Activated gamma-delta T cell (primary cell): ENCODE results near the gene FEN1.
A peak's percentile ranks its signal among the peaks of the same experiment; 100 is the strongest.

Source experiments
- DNase-seq: peaks from one replicate; lab custom pipeline; 2025; lab: John Stamatoyannopoulos, UW

Gene FEN1

GRCh38 chr11:61775606-61776554 is 16.8 kb upstream of the FEN1 start:
- no peak for DNase-seq

GRCh38 chr11:61776561-61777075 is 16.1 kb upstream of the FEN1 start:
- no peak for DNase-seq

GRCh38 chr11:61777234-61778090 is 15.2 kb upstream of the FEN1 start:
- peak; percentile 56 for DNase-seq

GRCh38 chr11:61778357-61778886 is 14.3 kb upstream of the FEN1 start:
- DNase-seq = no peak

- DNase-seq = no peak
Measured at GRCh38 chr11:61778920-61779650, 13.6 kb upstream of the FEN1 start.

DNA sequence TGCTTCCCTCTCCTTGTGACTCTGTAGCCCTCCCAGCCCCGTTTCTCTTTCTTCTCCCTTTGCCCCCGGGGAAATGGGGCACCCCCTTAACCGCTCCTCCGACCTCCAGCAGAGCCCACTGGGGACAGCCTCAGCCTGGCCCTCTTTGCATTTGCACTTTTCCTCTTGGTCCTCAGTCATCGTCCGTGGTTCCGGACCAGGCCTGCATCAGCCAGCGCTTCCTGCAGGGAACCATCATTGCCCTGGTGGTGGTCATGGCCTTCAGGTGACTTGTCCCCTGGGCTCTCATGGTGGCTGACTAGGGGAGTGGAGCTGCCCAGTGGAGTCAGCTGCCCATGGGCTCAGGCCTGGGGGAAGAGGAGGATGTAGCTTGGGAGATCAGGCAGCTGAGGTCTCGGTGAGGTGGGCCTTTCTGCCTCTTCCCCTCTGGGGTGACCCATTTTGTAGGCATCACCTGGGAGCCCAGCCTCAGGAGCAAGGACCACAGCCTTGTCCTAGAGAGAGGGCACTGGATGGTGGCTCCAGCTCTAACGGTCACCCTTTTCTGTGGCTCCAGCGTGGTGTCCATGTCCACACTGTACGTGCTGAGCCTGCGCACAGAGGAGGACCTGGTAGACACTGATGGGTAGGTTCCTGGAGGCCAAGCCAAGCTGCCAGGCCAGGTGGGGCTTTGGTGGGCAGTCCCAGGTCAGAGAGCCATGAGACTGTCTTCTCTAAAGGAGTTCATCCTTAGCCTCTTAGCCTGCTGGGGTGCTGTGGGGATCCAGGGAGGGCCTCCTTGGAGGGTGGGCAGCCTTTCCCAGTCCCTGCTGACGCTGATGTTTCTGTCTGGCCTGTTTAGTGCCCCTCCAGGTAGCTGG is 12.8 kb upstream of the FEN1 start:
- DNase-seq = no peak

DNA sequence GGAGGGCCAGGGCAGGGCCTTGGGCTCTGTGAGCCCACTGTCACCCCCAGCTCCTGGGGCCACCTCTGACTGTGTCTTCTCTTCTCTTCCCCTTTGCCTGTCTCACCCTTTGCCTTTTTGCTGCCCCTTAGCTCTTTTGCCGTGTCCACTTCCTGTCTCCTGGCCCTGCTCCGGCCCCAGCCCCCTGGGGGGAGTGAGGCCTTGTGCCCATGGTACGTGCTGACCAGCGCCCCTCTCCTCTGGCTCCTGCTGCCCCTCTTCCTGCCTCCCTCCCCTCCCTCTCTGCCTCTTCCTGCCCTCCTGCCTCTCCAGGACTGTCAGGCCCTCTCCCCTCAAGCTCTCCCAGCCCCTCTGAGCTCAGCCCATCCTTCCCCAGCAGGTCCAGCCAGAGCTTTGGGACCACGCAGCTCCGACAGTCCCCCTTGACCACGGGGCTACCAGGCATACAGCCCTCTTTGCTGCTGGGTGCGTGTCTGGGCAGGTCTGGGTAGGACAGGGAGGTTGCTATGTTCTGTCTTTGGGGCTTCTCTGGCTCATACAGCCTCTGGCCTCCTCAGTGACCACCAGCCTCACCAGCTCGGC is 12.0 kb upstream of the FEN1 start:
- no peak for DNase-seq

GRCh38 chr11:61781585-61781984 is 11.1 kb upstream of the FEN1 start:
- no peak for DNase-seq

DNA sequence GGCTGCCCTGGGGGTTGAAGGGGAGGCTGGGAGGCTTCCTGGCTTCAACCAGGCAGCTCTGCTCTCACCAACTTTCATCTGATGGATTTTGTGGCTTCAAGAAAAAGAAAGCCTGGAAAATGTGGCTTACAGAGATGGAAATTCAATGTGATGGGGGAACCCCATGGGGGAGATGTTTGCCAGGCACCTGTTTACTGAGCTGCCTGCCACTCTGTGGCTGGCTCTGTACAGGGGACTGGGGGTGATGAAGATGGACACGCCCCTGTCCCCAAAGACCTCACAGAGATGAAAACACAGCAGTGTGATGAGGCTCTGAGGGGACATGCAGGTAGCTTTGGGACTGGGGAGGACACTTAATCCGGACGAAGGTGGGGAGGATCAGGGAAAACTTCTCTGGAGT is 10.4 kb upstream of the FEN1 start:
- DNase-seq = no peak

DNA sequence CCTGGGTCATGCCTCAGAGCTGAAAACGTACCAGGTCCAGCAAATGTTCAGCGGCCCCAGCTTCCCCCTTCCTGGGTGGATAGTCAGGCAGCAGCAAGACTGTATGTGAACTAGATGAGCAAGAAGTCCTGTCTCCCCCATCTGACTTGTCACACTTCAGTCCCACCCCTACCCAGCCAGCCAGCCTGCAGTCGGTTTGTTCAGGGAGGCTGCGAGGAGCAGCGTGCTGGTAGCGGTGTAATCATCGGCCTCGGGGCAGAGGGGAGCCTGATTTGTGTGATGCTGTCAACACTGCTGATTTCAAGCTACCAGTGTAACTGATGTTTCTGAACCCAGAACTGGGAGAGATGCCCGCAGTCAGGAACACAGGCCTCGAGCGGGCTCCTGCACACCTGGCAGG is 9.9 kb upstream of the FEN1 start:
- no peak for DNase-seq

GRCh38 chr11:61783717-61784505 is 8.8 kb upstream of the FEN1 start:
- DNase-seq = no peak

DNA sequence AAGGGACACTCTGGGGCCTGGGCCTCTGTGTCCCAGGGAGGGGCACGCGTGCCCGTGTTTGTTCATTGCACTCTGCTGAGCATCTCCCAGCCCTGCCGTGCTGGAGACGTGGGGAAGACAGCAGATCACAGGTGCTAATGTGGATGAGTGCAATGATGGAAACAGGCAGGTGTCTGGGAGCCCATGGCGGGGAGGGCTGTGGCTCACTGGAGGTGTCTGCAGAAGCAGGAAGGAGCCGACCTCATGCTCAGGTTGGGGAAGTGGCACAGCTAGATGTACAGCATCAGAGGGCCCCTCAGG is 8.3 kb upstream of the FEN1 start:
- no peak for DNase-seq

GRCh38 chr11:61785837-61786402 is 6.8 kb upstream of the FEN1 start:
- no peak for DNase-seq

DNA sequence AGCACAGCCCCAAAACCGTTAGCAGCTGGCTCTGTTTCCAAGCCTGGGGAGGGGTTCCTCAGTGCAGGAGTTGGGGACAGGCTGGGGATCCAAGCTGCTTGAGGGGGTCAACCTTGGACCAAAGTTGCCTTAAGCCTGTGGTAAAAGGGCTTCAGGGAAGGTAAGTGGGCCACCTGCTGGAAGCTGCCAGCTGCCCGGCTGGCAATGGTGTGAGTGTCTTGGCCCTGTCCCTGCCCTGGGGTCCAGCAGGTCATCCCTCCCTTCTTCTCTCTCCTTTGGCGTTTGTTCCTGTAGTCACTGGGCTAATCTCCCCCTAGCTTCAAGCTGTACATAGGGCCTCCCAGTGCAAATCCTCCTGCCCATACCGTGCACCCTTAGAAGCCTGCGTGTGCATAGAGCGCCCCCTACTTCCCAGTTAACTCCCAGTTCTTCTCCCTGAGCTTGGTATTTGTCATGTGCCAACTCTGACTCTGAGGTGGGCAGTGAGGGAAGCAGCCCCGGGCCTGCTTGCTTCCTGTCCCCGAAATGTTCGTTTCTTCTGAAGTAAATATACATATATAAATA is 4.7 kb upstream of the FEN1 start:
- no peak for DNase-seq

DNA sequence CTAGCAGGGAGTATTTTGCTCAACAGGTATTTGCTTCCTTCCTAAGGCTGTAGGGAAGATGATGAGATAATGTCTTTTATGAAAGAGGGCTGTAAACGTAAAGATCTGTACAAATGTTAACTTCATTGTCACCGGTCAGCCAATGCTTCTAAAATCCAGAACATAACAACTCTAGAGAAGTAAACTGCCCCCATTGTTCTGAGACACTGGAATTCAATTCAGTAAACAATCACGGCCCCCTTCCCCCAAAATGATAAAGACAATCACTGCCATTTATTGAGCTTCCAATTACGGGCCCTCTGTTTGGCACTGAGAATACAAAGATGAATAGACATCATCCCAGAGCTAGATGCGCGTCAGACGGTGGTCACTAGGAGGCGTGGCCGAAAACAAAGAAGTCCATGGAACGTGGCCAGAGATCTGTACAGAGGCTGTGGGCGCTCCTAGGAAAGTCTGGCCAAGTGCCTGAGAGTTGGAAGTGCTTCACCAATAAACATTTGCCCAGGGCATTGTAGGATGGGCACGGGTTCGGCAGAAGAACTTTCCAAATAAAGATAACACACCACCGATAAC is 888 bp upstream of the FEN1 start:
- DNase-seq = no peak

DNA sequence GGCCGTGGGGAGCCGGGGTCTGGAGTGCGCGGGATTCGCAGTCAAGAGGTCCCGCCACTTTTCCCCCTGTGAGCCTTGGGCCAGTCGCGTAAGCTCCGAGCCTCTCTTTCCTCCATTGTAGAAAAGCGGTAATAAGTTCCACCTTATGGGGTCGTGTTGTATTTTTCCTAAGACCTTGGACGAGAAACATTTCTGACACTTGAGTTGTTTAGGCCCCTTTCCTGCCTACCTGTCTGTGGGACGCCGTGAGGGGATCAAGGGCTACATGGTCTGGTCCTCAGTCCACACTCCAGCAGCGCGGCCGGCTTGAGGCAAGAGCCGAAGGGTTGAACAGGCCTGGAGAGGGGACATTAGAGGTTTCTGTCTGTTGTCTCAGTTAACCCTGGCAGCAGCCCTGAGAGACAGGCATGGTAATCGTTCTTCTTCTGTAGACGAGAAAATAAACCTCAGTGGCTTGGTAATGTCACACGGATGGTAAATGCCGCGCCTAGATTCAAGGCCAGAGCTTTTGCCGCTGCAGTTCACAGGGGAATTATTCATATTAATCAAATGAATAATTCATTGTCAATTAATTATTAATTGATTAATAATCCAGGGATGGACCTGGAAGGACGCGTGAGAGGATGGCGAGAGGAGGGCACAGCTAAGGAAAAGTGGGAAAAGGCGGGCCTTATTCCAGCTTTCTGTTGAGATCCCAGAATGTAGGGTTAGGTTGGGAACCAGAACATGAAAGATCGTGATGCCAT is 545 bp downstream of the FEN1 start:
- DNase-seq = no peak

- no peak for DNase-seq
Measured at GRCh38 chr11:61793829-61794204, 1.1 kb downstream of the FEN1 start.

GRCh38 chr11:61794579-61794978 is 1.9 kb downstream of the FEN1 start:
- DNase-seq = no peak
